ENCODE measurements around the gene SIM1.

SIM1 gene

GRCh38 chr6:100456141-100456907, 8.4 kb downstream of the SIM1 start:
- no peak for DNase-seq (ENCODE audit: low spot score)

GRCh38 chr6:100455230-100456124, 9.2 kb downstream of the SIM1 start:
- DNase-seq (ENCODE audit: low spot score): no peak

DNA sequence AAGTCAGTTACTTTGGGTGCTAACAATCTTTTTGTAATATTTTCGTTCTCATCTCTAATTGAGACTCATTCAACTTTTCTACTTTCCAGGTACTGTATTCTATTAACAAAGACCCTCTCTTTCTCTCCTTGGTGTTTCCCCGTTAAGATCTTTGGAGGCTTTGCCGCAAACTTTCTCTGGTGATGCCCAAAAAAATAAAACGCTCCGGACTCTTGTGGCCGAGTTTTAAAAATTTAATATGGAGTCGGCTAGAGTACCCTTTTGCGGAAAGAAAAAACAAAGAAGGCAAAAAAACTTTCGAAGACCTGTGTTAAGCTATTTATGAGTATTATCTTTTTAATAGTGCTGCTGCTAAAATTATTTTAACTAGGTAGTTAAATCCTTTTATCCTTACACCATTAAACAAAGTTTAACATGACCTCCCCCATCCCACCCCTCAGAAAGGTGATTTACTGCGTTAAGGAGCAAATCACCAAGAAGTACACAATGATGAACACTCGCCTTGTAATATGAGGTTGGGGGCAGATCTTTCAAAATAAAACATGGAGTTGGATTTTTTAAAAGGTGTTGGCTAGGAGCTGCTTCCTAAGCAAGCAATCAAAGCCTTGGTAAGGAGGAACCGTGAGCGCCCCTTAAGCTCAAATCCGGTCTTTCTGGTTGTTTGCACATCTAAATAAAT, 10.0 kb downstream of the SIM1 start:
- no peak for DNase-seq (ENCODE audit: low spot score)

DNA sequence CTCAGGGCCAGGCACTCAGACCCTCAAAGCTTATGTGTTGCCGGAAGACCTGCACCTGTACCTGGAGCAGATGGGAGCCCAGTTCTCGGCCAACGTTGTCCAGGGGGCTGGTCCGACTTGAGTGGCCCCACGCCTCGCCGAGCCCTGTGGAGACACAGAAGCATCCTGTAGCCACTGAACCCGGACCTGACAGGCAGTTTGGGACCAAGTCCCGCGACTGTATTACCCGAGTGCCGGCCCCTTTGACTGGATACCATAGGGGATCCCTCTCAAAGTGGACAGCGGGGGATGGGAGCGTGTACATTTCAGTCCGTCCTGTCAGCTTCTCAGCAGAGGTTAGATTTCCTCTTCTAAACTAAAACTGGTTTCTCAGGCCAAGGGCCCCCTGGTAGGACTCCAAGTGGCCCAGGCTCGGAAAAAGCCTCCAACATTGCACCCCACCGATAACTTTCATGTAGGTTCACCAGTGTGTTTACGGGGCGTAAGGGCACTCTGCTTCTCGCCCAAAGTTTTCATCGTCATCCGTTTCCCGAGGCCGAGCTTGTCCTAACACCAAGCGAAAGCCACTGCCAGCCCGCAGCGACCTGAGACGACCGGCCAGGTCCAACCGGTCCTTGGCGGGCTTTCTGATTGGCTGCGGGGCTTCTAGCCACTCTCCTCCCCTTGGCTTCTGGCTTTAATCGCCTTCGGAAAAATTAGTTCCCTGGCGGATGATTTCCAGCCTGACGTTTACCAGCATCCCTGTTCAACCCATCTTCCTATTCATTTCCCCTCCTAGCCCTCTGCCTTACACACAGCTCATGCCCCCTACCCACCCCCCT, 10.8 kb downstream of the SIM1 start:
- no peak for DNase-seq (ENCODE audit: low spot score)

DNA sequence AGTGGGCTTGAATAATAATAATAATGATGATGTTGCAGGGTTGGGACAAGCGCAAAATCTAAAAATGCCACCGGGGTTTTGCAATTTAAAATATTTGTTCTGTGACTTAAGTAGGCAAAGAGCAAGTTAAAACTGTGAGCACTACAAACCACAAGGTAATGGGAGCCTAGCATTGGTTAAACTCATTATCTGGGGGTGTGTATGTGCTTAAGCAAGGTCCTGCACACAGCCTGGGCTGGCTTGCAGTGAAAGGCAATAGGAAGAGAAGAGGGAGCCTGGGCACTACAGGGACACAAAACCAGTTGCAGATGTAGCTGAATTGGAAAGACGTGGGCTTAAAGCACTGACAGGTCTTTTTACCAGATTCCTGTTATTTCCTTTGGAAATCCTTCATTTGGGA, 11.7 kb downstream of the SIM1 start:
- no peak for DNase-seq (ENCODE audit: low spot score)

- DNase-seq (ENCODE audit: low spot score): no peak
Measured at GRCh38 chr6:100451577-100451976, 13.1 kb downstream of the SIM1 start.

GRCh38 chr6:100449239-100449691, 15.5 kb downstream of the SIM1 start:
- no peak for DNase-seq (ENCODE audit: low spot score)

DNA sequence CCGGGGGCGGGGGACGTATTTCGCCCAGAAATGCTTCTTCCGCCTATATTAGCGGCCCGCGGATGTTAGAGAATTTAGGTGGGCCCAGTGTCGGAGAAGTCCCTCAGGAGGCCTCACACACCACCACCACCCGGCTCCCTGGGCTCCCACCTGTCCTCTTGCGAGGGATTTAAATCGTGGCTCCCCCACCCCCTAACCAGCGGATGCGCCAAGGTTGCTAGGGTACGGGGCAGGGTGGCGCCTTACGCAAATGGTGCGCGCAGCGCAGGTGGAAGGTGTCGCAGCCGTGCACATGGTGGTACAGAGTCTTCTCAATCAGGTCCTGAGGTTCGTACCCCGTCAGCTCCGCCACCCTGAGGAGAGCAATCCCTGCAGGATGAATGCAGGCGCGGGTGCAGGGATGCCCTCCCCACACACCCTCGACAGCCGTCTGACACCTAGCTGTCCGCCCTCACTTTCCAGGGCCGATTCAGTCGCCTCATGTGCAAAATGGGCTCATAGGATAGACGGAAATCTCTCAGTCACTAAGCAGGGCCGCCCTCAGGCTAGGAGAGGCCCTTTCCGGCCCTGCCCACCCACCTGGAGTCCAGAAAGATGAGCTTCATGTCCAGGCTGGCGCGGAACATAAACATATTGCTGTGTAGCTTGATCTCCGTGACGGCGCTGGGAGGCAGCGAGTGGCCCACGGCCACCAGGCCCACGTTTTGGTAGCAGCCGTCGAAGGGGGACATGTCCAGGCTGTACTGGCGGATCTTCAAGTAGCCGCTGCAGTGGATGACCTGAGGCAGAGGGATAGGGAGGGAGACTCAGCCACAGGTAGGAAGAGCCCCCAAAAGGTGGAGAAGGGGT, 16.6 kb downstream of the SIM1 start:
- no peak for DNase-seq (ENCODE audit: low spot score)

DNA sequence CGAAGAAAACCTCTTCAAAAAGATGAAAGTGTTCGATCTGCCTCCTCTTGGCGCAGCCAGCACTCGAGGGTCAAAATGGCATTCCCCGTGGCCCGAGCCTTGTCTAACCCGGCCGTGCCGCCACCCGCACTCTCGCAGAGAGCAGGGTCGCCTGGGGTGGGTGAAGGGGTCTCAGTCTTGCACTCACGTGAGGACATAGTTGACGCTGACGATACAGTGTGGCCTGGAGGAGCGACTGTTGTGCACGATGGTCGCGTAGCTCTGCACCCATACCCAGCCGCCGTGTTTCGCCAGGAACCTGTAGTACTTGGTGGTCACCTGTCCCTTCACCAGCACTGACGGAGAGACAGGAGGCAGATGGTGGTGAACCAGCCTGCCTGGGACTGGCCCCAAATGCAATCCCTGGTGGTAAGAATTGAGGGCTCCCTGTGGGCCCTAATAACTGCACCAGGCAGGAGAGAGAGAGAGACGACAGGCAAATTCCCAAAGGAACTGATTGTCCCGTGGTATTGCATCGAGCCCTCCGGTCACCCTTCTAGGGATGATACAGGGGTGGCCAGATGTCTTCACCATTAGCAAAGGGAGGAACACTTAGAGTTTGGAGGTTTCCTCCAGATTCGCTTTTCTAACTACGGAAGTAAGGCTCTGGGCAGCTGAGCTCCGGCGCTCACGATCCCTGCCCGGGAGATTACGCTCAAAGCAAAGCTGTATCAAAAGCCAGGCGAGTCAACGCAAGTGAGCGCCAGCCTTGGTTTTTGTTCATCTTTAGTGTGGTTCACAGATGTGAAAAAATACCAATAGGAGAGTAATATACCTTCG, 17.4 kb downstream of the SIM1 start:
- no peak for DNase-seq (ENCODE audit: low spot score)

DNA sequence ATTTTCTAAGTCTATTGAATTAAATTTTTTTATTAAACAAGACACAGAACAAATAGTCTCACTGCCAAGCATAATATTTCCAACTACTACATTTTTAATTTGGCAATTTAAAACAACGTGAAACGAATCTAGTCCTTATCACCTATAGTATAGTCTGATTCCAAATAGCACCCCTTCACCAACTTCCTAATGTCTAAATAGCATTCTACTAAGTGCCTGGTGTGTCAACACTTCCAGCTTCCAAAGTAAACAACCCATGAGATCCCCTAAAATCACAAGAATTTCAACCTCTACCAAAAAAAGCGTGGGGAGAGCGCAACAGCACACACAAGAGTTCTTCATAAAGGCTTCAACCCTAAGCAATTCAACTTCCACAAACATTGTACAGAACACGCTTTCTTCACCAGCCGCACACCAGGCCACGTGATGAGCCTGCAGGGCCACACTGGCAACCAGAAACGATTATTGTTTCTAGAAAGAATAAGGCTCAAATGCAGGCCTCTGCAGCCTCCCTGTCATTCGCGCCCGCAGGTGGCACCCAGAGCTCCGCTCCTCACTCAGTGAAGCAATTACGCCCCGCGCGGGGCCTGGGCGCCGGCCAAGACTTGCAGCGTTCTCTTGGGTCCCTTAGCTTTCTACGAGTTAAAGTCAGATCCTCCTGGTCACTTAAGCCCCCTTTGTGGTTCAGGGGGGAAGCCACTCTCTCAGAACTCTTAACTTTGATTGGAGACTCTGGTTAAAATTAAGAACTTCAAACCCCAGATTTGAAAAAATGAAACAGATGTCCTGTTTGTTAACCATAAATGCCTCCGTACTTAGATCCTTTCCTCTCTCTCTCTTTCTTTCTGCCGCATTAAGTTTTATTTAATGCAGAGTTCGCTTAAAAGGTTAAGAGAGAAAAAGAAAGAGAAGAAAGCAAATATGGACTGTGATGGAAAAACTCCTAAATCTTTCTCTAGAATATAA, 18.3 kb downstream of the SIM1 start:
- DNase-seq (ENCODE audit: low spot score): no peak

DNA sequence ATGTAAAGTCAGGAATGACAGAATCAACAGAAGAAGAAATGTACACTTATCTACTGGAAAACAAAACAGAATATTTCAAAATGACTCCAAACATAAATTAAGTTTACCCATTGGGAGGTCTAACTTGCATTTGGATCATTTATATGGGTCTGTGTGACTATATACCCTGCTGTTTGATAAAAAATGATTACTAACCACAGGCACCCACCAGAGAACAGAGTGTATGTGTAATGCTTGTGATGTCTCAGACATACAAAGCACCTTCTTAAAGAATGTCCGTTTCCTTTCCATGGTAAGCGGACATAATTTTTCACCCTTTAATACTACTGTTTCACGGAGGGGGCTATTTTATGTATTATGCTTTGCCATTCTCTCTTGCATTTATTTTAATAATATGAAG, 19.2 kb downstream of the SIM1 start:
- DNase-seq (ENCODE audit: low spot score): no peak

- no peak for DNase-seq (ENCODE audit: low spot score)
Measured at GRCh38 chr6:100440935-100441334, 23.8 kb downstream of the SIM1 start.

- no peak for DNase-seq (ENCODE audit: low spot score)
Measured at GRCh38 chr6:100435299-100435698, 29.4 kb downstream of the SIM1 start.

- no peak for DNase-seq (ENCODE audit: low spot score)
Measured at GRCh38 chr6:100433726-100434435, 30.8 kb downstream of the SIM1 start.

- DNase-seq (ENCODE audit: low spot score): no peak
Measured at GRCh38 chr6:100432136-100432535, 32.6 kb downstream of the SIM1 start.

GRCh38 chr6:100430962-100431361, 33.8 kb downstream of the SIM1 start:
- DNase-seq (ENCODE audit: low spot score): no peak

GRCh38 chr6:100427452-100427851, 37.3 kb downstream of the SIM1 start:
- DNase-seq (ENCODE audit: low spot score): no peak

GRCh38 chr6:100426744-100427338, 37.9 kb downstream of the SIM1 start:
- DNase-seq (ENCODE audit: low spot score): no peak
